Peyer's patch (tissue), 4 donors: ENCODE results near the gene FAM161B.

ENCODE experiments used
- CTCF ChIP-seq, 6 experiments: fragments of 450-650 bp in 4 of 6; fragments of 200-600 bp in 2 of 6; sonication (generic) in 1 of 6; IDR thresholded peaks; one replicate each; pipeline ENCODE4 v1.5.1; 2017 to 2019; ENCODE audit warnings: antibody characterized with exemption in 6 of 6, mild to moderate bottlenecking in 3 of 6, moderate library complexity in 1 of 6
- POLR2A ChIP-seq, 2 donors: fragments of 450-650 bp; IDR thresholded peaks; one replicate each; pipeline ENCODE4 v1.5.1; 2017; ENCODE audit warnings: antibody characterized with exemption in 2 of 2, mild to moderate bottlenecking in 2 of 2, moderate library complexity in 2 of 2

GRCh38 chr14:73977896-73978295, 28.0 kb upstream of the FAM161B start:
- TF ChIP-seq CTCF (IDR thresholded peaks at IDR 0.05) (no peak), POLR2A (IDR thresholded peaks at IDR 0.05) (no peak)
